ENCODE results near the gene ZSWIM5. TPM values are rescaled to one million over a fixed set of nuclear protein-coding genes. Genes with fewer than 3 reads are reported as not detected.

The ZSWIM5 gene
- total RNA-seq, 1 experiment from 2014 or later, result 2.2 TPM

DNA sequence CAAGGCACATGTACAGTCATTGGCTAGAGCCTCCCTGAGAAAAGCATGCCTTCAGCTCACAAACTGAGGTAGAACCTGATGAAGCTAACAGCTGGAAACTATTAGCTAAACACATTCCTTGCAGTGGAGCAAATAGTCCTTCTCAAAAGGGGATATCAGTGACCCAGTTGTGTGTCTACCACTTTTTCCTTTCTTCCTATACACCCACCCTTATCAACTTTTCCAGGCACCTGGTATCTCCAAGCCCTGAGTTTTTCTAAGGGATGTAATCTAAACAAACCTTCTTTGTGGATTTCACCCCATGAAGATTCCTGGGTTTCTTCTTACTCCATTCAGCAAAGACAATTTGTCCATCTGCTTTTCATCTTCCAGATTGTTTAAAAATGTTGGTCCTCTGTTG is 10.5 kb upstream of the ZSWIM5 start:
- H3K4me3 Mint-ChIP-seq, result no peak overlapping the region
- no peaks in the 10 kb centered on the region for H3K9me3 Mint-ChIP-seq

DNA sequence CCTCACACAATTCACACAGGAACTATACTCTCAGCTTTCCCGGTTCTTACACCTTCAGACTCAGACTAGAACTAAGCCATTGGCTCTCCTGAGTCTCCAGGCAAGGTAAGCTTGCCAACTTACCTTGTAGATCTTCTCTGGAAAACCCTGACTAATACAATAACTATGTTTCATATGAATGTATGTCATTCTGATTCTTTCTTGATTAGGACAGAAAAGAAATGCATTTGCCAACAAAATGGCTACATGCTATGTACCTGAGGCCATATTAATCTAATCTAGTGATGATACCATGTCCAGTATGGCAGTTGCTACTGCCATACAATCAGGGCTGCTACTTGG is 9.8 kb upstream of the ZSWIM5 start:
- no peaks in the 10 kb centered on the region for H3K9me3 Mint-ChIP-seq
- H3K4me3 Mint-ChIP-seq, result no peak overlapping the region
- POLR2A ChIA-PET, result no interaction called here
- no peak for TF ChIP-seq GRHL2 (CRISPR knock-in tag; IDR thresholded peaks at IDR 0.05; ENCODE audit: insufficient replicate concordance, severe bottlenecking)
- TF ChIP-seq MAX (CRISPR knock-in tag; IDR thresholded peaks at IDR 0.05), result no peak
- no peak for TF ChIP-seq KAT7 (CRISPR knock-in tag; IDR thresholded peaks at IDR 0.05; ENCODE audit: borderline replicate concordance)
- no peak for TF ChIP-seq ZNF512 (CRISPR knock-in tag; IDR thresholded peaks at IDR 0.05; ENCODE audit: borderline replicate concordance)
- TF ChIP-seq, protein P1, sequence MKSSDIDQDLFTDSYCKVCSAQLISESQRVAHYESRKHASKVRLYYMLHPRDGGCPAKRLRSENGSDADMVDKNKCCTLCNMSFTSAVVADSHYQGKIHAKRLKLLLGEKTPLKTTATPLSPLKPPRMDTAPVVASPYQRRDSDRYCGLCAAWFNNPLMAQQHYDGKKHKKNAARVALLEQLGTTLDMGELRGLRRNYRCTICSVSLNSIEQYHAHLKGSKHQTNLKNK (CRISPR knock-in tag; IDR thresholded peaks at IDR 0.05), result no peak
- TF ChIP-seq CBFB (CRISPR knock-in tag; IDR thresholded peaks at IDR 0.05; ENCODE audit: low read depth), result no peak
- TF ChIP-seq, protein P2, sequence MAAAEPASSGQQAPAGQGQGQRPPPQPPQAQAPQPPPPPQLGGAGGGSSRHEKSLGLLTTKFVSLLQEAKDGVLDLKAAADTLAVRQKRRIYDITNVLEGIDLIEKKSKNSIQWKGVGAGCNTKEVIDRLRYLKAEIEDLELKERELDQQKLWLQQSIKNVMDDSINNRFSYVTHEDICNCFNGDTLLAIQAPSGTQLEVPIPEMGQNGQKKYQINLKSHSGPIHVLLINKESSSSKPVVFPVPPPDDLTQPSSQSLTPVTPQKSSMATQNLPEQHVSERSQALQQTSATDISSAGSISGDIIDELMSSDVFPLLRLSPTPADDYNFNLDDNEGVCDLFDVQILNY (CRISPR knock-in tag; IDR thresholded peaks at IDR 0.05), result no peak
- no peak for TF ChIP-seq OVOL2 (CRISPR knock-in tag; IDR thresholded peaks at IDR 0.05; ENCODE audit: borderline replicate concordance)
- TF ChIP-seq, protein P3, sequence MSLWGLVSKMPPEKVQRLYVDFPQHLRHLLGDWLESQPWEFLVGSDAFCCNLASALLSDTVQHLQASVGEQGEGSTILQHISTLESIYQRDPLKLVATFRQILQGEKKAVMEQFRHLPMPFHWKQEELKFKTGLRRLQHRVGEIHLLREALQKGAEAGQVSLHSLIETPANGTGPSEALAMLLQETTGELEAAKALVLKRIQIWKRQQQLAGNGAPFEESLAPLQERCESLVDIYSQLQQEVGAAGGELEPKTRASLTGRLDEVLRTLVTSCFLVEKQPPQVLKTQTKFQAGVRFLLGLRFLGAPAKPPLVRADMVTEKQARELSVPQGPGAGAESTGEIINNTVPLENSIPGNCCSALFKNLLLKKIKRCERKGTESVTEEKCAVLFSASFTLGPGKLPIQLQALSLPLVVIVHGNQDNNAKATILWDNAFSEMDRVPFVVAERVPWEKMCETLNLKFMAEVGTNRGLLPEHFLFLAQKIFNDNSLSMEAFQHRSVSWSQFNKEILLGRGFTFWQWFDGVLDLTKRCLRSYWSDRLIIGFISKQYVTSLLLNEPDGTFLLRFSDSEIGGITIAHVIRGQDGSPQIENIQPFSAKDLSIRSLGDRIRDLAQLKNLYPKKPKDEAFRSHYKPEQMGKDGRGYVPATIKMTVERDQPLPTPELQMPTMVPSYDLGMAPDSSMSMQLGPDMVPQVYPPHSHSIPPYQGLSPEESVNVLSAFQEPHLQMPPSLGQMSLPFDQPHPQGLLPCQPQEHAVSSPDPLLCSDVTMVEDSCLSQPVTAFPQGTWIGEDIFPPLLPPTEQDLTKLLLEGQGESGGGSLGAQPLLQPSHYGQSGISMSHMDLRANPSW (CRISPR knock-in tag; conservative IDR thresholded peaks at IDR 0.05; ENCODE audit: low read depth), result no peak
- TF ChIP-seq NR2C2 (CRISPR knock-in tag; IDR thresholded peaks at IDR 0.05), result no peak
- no peak for TF ChIP-seq SP1 (CRISPR knock-in tag; conservative IDR thresholded peaks at IDR 0.05)
- no peak for ATAC-seq
- H3K4me1 Mint-ChIP-seq, result 0 out of 2 replicates have a peak, but pooled peaks cover 2% of the 10 kb centered on the region
- H3K27ac Mint-ChIP-seq, result no peak overlapping the region
- CTCF ChIA-PET, result no interaction called here
- DNase-seq (ENCODE audit: low spot score), result no peak
- H3K36me3 Mint-ChIP-seq, result no peaks in the 10 kb centered on the region
- H3K27me3 Mint-ChIP-seq (ENCODE audit: low read depth), result peaks cover 3% of the 10 kb centered on the region

More for the DNA sequence above, 10.5 kb upstream of the ZSWIM5 start:
- Mint-ChIP-seq H3K4me1 (0 out of 2 replicates have a peak, but pooled peaks cover 2% of the 10 kb centered on the region), H3K27ac (no peak overlapping the region), H3K27me3 (ENCODE audit: low read depth) (peaks cover 3% of the 10 kb centered on the region), H3K36me3 (no peaks in the 10 kb centered on the region)
- ATAC-seq, result no peak
- TF ChIP-seq MLX (CRISPR knock-in tag; IDR thresholded peaks at IDR 0.05) (no peak), KAT7 (CRISPR knock-in tag; IDR thresholded peaks at IDR 0.05; ENCODE audit: borderline replicate concordance) (no peak), NR1H2 (CRISPR knock-in tag; IDR thresholded peaks at IDR 0.05) (no peak), NFE2L1 (CRISPR knock-in tag; IDR thresholded peaks at IDR 0.05) (no peak), ZNF512 (CRISPR knock-in tag; IDR thresholded peaks at IDR 0.05; ENCODE audit: borderline replicate concordance) (no peak)
- TF ChIP-seq, protein P4, sequence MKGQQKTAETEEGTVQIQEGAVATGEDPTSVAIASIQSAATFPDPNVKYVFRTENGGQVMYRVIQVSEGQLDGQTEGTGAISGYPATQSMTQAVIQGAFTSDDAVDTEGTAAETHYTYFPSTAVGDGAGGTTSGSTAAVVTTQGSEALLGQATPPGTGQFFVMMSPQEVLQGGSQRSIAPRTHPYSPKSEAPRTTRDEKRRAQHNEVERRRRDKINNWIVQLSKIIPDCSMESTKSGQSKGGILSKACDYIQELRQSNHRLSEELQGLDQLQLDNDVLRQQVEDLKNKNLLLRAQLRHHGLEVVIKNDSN (CRISPR knock-in tag; IDR thresholded peaks at IDR 0.05), result no peak
- TF ChIP-seq, protein P5, sequence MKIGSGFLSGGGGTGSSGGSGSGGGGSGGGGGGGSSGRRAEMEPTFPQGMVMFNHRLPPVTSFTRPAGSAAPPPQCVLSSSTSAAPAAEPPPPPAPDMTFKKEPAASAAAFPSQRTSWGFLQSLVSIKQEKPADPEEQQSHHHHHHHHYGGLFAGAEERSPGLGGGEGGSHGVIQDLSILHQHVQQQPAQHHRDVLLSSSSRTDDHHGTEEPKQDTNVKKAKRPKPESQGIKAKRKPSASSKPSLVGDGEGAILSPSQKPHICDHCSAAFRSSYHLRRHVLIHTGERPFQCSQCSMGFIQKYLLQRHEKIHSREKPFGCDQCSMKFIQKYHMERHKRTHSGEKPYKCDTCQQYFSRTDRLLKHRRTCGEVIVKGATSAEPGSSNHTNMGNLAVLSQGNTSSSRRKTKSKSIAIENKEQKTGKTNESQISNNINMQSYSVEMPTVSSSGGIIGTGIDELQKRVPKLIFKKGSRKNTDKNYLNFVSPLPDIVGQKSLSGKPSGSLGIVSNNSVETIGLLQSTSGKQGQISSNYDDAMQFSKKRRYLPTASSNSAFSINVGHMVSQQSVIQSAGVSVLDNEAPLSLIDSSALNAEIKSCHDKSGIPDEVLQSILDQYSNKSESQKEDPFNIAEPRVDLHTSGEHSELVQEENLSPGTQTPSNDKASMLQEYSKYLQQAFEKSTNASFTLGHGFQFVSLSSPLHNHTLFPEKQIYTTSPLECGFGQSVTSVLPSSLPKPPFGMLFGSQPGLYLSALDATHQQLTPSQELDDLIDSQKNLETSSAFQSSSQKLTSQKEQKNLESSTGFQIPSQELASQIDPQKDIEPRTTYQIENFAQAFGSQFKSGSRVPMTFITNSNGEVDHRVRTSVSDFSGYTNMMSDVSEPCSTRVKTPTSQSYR (CRISPR knock-in tag; IDR thresholded peaks at IDR 0.05), result no peak
- ChIA-PET CTCF (interaction anchor here (1.2 kb wide), 1 partner anchor 83 kb away, joined by 5 read pairs; no protein-coding TSS in a partner anchor), POLR2A (no interaction called here)
- DNase-seq (ENCODE audit: low spot score), result no peak

Measured in WTC11 (cell line).